Kidney (tissue), 14 donors: ENCODE results near the gene IBA57. TPM values are rescaled to one million over a fixed set of nuclear protein-coding genes. Genes with fewer than 3 reads are reported as not detected.
A peak's percentile ranks its signal among the peaks of the same experiment; 100 is the strongest.

Source experiments
- DNase-seq, 5 donors: peaks; one replicate each; pipeline ENCODE4 v3.0.0-alpha.2; 2013 to 2020
- FAIRE-seq: peaks from 2 replicates; lab custom pipeline; 2012; peaks lifted over from hg19 to GRCh38; lab: Jason Lieb, UNC
- H3K27ac ChIP-seq, 2 donors: one replicate each; pipeline ENCODE4 v1.7.0; 2013; ENCODE audit warnings: low read depth in 2 of 2, low read length in 2 of 2, inconsistent platforms in 1 of 2
- H3K27me3 ChIP-seq: one replicate; pipeline ENCODE4 v1.7.1; 2013; ENCODE audit warnings: low read length, inconsistent platforms; ENCODE audit not compliant: control insufficient read depth, insufficient read depth
- H3K36me3 ChIP-seq, 3 donors: one replicate each; pipeline versions ENCODE4 v1.7.0 to v1.7.1; 2013; ENCODE audit warnings: low read length in 3 of 3, control low read depth in 1 of 3, inconsistent platforms in 1 of 3; ENCODE audit not compliant: insufficient read depth in 3 of 3, control insufficient read depth in 2 of 3
- H3K4me1 ChIP-seq, 3 donors: one replicate each; pipeline versions ENCODE4 v1.7.0 to v1.7.1; 2013; ENCODE audit warnings: low read length in 3 of 3, inconsistent platforms in 1 of 3, low read depth in 1 of 3; ENCODE audit not compliant: control insufficient read depth in 2 of 3, insufficient read depth in 2 of 3
- H3K4me3 ChIP-seq, 3 donors: one replicate each; pipeline versions ENCODE4 v1.7.0 to v1.8.1; 2013; ENCODE audit warnings: low read length in 3 of 3, control low read depth in 1 of 3, inconsistent platforms in 1 of 3
- H3K9ac ChIP-seq, 3 donors: one replicate each; pipeline versions ENCODE4 v1.7.0 to v1.7.1; 2013; ENCODE audit warnings: low read length in 3 of 3, control low read depth in 1 of 3, inconsistent platforms in 1 of 3
- H3K9me3 ChIP-seq, 3 donors: one replicate each; pipeline versions ENCODE4 v1.7.0 to v1.7.1; 2013; ENCODE audit warnings: low read length in 3 of 3, control low read depth in 1 of 3, inconsistent platforms in 1 of 3; ENCODE audit not compliant: control insufficient read depth in 2 of 3, insufficient read depth in 1 of 3
- CTCF ChIP-seq: IDR thresholded peaks from 3 replicates; pipeline ENCODE4 v1.5.1; 2012; ENCODE audit warnings: mild to moderate bottlenecking, moderate library complexity, borderline replicate concordance; ENCODE audit not compliant: insufficient read depth; ENCODE audit errors: extremely low read depth
- intact Hi-C: fragments of 100-400 bp; cut with DNase I; formaldehyde crosslinking; loops from one replicate; pipeline ENCODE4 v1.11.1; 2022
- polyA plus RNA-seq: library from polyadenylated mRNA; stranded (reverse); fragments of 350-450 nt; fragmentation: Illumina TruSeq; extraction: RNeasy Lipid Tissue Mini Kit (QIAGEN cat#74804); gene quantifications from one replicate; pipeline ENCODE4 v1.2.3, GENCODE V29; 2014; ENCODE audit warnings: low read depth, low replicate concordance; ENCODE audit not compliant: insufficient read depth
- total RNA-seq: library from RNA; stranded (reverse); fragmentation: NEBNext Ultra II Directional; extraction: Animal tissue kit (Norgen Biotek cat#: 25700); gene quantifications from one replicate; pipeline ENCODE4 v1.2.1, GENCODE V29; 2021
- donor health status: control.
- donor health status: control.
- donor health status: control.
- donor health status: control.
- donor health status: control.
- donor health status: DM: yes; HTN: yes; CAD: no.
- donor health status: Normal renal cell carcinoma (clear cell type).

Gene IBA57
- total and polyA plus RNA-seq, 2 donors from 2014 or later: 4.7 to 13.0 TPM

DNA sequence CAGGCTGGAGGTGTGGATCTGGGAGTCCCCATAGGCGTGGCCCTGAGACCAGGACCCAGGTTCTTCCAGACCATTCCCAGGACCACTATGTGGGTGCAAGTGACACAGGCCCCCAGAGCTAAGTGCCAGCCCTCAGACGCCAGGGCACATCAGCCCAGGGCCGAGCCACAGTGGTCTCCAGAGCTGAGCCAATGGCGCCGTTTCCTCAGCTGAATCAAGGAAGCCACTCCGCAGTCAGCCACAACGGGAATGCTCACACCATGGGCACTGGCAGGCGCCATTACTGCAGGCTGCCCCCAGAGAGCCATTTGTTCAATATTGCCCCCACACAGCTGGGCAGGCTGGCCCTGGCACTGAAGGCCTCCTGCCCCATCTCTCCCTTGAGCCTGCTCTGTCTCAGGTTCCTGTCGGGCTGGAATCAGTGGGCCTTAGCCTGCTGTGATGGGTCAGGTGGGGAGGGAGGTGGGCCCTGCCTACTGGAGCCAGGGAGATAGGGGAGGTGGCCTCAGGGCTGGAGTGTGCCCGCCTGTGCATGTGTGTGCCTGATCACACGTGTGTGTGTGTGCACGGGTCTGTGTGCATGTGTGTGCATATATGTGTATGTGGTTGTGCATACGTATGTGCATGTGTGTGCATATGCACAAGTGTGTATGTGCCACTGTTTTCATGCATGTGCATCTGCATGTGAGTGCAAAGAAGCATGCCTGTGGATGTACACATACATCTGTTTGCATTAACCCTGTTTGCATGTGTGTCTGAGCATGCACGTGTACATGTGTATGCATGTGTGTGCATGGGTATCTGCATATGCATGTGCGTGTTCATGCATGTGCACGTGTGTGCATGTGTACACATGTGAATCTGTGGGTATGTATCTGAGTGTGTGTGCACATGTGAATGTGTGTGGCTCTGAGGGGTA, 9.7 kb upstream of the IBA57 start:
- no peak for TF ChIP-seq CTCF
- no peak overlapping the region for H3K9ac ChIP-seq
- DNase-seq (peak in 2 of 5 donors; percentile 22 to 50), FAIRE-seq (no peak)
- peaks cover 0 to 12% (median 0%) of the 10 kb centered on the region in 3 donors for H3K4me1 ChIP-seq
- H3K27ac ChIP-seq: no peak overlapping the region
- H3K9me3 ChIP-seq: no peaks in the 10 kb centered on the region
- no peak overlapping the region for H3K4me3 ChIP-seq
- intact Hi-C loops: no loop called here
- H3K36me3 ChIP-seq: no peaks in the 10 kb centered on the region
- H3K27me3 ChIP-seq: peaks cover 7% of the 10 kb centered on the region

GRCh38 chr1:228156515-228156881, 9.1 kb upstream of the IBA57 start:
- peak in 2 of 5 donors; percentile 51 to 66 for DNase-seq
- intact Hi-C loops: no loop called here
- H3K27me3 ChIP-seq: peaks cover 7% of the 10 kb centered on the region
- peaks cover 0 to 6% (median 0%) of the 10 kb centered on the region in 3 donors for H3K4me1 ChIP-seq
- no peaks in the 10 kb centered on the region for H3K9me3 ChIP-seq
- no peak overlapping the region for H3K27ac ChIP-seq
- no peaks in the 10 kb centered on the region for H3K36me3 ChIP-seq
- no peak for TF ChIP-seq CTCF
- H3K4me3 ChIP-seq: no peak overlapping the region
- no peak for FAIRE-seq
- H3K9ac ChIP-seq: no peak overlapping the region

GRCh38 chr1:228156941-228157728, 8.5 kb upstream of the IBA57 start:
- DNase-seq: peak in 2 of 5 donors; percentile 57 to 74

More at GRCh38 chr1:228156941-228157728, 8.5 kb upstream of the IBA57 start:
- peaks cover 0 to 7% (median 0%) of the 10 kb centered on the region in 3 donors for H3K4me1 ChIP-seq
- intact Hi-C loops: no loop called here
- H3K4me3 ChIP-seq: no peak overlapping the region
- no peaks in the 10 kb centered on the region for H3K9me3 ChIP-seq
- FAIRE-seq: no peak
- no peaks in the 10 kb centered on the region for H3K36me3 ChIP-seq
- no peak overlapping the region for H3K27ac ChIP-seq
- H3K27me3 ChIP-seq: peaks cover 7% of the 10 kb centered on the region
- no peak for TF ChIP-seq CTCF
- no peak overlapping the region for H3K9ac ChIP-seq
